Measurements from ENCODE around the gene GNG7. TPM values are rescaled to one million over a fixed set of nuclear protein-coding genes. Genes with fewer than 3 reads are reported as not detected.
A peak's percentile ranks its signal among the peaks of the same experiment; 100 is the strongest.

The GNG7 gene
- total RNA-seq, 1 experiment from 2014 or later, result 7.7 TPM

GRCh38 chr19:2600914-2601870 lies 101.3 kb downstream of the GNG7 start:
- no peak overlapping the region for H3K4ac ChIP-seq (ENCODE audit: low read depth, low read length)
- H4K91ac ChIP-seq (ENCODE audit: insufficient read length, low read depth, low read length), result no peak overlapping the region
- no CpG with 5 or more reads among the region's 20 CpGs for WGBS (ENCODE audit: extremely low coverage, insufficient read length, low lambda C conversion rate)
- no peak overlapping the region for H3K27ac ChIP-seq (ENCODE audit: insufficient read length, low read depth, low read length)
- no peak overlapping the region for H2BK20ac ChIP-seq (ENCODE audit: low read depth, low read length, poor library complexity, severe bottlenecking)
- Mint-ChIP-seq H3K27me3 (ENCODE audit: low read depth) (peaks cover 33% of the 10 kb centered on the region), H3K4me1 (peaks cover 16 to 20% of the 10 kb centered on the region in 2 experiments), H3K36me3 (ENCODE audit: insufficient read depth in 1 of 3, low read depth in 3 of 3) (peaks cover 3 to 13% (median 4%) of the 10 kb centered on the region in 3 experiments; a peak in 4 of 7 replicates), H3K4me3 (no peak overlapping the region), H3K27ac (peak overlapping the region in 2 of 3 experiments; percentile 70; a peak in 2 of 7 replicates), H3K9me3 (peaks cover 4 to 9% of the 10 kb centered on the region in 2 experiments)
- H3K23ac ChIP-seq (ENCODE audit: insufficient read length, low read depth, low read length), result no peak overlapping the region
- no peak overlapping the region for H2BK12ac ChIP-seq (ENCODE audit: insufficient read length, low read depth, low read length)
- no peaks in the 10 kb centered on the region for H3K4me1 ChIP-seq (ENCODE audit: insufficient read depth, low read length)
- H3K9ac ChIP-seq (ENCODE audit: extremely low read depth, insufficient read length, low read length), result no peak overlapping the region
- H3K4me2 ChIP-seq (ENCODE audit: insufficient read depth, insufficient read length, low read length), result no peak overlapping the region
- H3K27me3 ChIP-seq (ENCODE audit: insufficient read depth, low read length), result no peaks in the 10 kb centered on the region; the same call in 1 of the 2 replicates
- H3T11ph ChIP-seq (ENCODE audit: low read length), result no peak overlapping the region
- H2BK120ac ChIP-seq (ENCODE audit: low read depth, low read length, poor library complexity, severe bottlenecking), result no peak overlapping the region
- no peak overlapping the region for H2AFZ ChIP-seq (ENCODE audit: low read length)
- DNase-seq, result no peak
- no peaks in the 10 kb centered on the region for H3K23me2 ChIP-seq (ENCODE audit: insufficient read length, low read depth, low read length, poor library complexity, severe bottlenecking)
- no peaks in the 10 kb centered on the region for H3K79me2 ChIP-seq (ENCODE audit: insufficient read depth, low read length)
- no peaks in the 10 kb centered on the region for H4K20me1 ChIP-seq (ENCODE audit: control insufficient read depth, insufficient read depth, insufficient read length)
- no peak overlapping the region for H3K56ac ChIP-seq (ENCODE audit: insufficient read length, low read depth, low read length)
- no peak overlapping the region for H4K8ac ChIP-seq (replicated peaks; ENCODE audit: insufficient read length, low read depth, low read length)
- H3K14ac ChIP-seq (ENCODE audit: insufficient read depth, low read length), result no peak overlapping the region
- TF ChIP-seq CTCF (conservative IDR thresholded peaks at IDR 0.05), result no peak
- no peak overlapping the region for H3K18ac ChIP-seq (ENCODE audit: insufficient read length, low read depth, low read length)
- no peak overlapping the region for H4K5ac ChIP-seq (ENCODE audit: insufficient read length, low read depth, low read length)
- H2AK5ac ChIP-seq (ENCODE audit: insufficient read length, low read length), result no peak overlapping the region
- H3K9me3 ChIP-seq (ENCODE audit: control insufficient read depth, low read depth, low read length), result no peaks in the 10 kb centered on the region
- H3K79me1 ChIP-seq (ENCODE audit: insufficient read depth, low read depth, low read length, poor library complexity, severe bottlenecking), result no peaks in the 10 kb centered on the region
- H2BK15ac ChIP-seq (ENCODE audit: low read depth, low read length), result no peak overlapping the region
- H2BK5ac ChIP-seq (ENCODE audit: insufficient read length, low read length), result no peak overlapping the region
